GM12874 (cell line): ENCODE results near the gene MRPS9.

Source experiments
- TF ChIP-seq, protein P1 (sequence below): IDR thresholded peaks from 2 replicates; pipeline ENCODE4 v1.5.1; 2011; ENCODE audit warnings: low read depth, mild to moderate bottlenecking, control low read depth, low read length, moderate library complexity; ENCODE audit not compliant: insufficient read depth

MRPS9 gene

DNA sequence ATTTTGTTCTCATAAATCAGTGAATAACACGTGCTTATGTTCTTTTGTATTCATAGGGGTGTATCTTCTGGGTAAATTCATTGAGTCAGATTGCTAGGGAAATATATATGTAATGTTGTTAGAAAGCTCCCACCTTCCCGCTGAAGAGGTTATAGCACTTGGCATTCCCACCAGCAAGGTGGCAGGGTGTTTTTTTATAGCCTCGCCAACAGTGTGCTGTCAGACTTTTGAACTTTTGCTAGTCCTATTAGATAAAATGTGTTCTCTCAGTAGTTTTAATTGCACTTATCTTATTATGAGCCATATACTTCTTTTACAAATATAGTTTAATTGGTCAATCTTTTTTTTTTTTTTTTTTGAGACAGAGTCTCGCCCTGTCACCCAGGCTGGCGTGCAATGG is 31.0 kb downstream of the MRPS9 start:
- TF ChIP-seq, protein P1, sequence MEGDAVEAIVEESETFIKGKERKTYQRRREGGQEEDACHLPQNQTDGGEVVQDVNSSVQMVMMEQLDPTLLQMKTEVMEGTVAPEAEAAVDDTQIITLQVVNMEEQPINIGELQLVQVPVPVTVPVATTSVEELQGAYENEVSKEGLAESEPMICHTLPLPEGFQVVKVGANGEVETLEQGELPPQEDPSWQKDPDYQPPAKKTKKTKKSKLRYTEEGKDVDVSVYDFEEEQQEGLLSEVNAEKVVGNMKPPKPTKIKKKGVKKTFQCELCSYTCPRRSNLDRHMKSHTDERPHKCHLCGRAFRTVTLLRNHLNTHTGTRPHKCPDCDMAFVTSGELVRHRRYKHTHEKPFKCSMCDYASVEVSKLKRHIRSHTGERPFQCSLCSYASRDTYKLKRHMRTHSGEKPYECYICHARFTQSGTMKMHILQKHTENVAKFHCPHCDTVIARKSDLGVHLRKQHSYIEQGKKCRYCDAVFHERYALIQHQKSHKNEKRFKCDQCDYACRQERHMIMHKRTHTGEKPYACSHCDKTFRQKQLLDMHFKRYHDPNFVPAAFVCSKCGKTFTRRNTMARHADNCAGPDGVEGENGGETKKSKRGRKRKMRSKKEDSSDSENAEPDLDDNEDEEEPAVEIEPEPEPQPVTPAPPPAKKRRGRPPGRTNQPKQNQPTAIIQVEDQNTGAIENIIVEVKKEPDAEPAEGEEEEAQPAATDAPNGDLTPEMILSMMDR: no peak

DNA sequence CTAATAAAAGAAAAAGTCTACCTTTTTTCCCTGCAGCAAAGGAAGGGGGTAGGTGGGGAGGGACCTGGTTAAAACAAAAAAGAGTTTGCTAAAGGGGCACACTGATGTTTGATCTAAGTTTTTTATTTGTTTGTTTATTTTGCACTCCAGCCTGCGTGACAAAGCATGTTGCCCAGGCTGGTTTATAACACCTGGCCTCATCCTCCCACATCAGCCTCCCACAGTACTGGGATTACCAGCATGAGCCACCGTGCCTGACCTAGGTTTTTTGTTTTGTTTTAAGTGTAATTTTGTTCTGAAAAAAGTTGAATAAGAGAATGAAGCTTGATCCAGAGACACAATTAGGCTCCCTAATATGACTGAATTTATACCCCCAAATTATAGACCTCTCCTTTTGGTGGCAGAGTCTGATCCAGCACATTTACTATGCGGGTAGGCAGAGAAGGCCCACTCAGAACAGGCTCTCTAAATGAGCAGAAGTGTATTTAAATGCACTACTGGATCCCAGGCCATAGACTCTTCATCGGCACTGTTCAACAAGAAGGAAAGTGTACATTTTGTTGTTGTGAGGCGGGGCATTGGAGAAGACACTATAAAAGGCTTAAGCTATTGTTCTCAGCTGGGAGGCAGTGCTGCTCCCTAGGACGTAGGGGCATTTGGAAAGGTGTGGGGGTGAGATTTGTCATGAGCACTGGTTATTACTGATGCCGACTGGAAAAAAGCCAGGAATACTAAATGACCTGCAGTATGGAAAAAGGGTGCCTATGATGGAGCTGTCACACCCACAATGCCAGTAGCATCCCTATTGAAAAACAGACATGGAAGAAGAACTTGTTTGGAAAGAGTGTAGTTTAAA is 32.4 kb downstream of the MRPS9 start:
- TF ChIP-seq, protein P1: no peak

DNA sequence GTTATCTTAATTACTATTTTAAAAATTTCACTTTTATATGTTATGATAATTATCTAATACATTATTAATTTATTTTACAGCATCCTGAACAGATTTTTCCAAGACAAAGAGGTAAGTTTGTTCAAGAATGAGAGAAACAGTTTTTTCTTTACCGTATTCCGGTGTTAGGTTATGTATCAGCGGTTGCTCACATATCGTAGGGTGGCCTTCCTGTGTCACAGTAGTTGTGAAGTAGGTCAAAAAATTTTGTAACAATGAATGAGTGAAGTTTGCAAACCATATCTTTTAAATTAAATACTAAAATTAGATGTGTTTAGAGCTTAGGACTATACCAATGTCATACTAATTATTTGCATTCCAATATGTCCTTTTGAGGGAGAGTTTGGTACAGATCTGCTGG is 33.5 kb downstream of the MRPS9 start:
- TF ChIP-seq, protein P1: no peak

DNA sequence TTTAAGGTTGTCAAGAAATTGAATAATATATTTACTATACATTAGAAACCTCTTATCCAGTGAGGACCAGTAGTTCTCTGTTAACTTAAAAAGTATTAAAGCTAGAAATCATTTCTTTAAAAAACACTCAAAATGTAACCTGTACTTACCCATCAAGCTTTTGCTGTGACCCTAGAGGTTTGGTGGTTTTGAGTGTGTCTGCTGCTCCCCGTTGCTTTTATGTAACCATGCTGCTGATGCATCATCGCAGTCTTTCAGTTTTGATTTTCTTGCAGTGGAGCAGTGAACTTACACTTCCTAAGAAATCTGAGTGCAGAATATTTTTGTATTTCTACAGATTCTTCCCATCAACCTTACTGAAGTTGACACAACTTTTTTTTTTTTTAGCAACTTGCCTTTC is 34.2 kb downstream of the MRPS9 start:
- TF ChIP-seq, protein P1: no peak

DNA sequence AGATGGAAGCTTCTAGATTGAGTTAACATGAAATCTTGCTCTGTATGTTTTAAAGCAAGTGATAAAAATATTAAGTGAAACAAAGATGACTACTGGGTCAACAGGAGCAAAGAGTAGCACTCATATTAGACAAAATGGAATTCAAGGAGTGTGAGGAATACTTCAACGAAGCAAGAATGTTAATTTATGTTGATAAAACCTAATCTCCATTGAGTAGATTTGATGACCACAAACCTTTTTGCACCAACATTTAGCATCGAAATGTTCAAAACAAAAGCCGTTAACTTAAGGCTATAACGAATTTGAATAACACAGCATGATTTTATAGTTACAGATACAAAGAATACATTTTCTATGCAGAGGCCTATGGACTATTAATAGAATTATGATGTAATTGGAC is 35.7 kb downstream of the MRPS9 start:
- TF ChIP-seq, protein P1: no peak

DNA sequence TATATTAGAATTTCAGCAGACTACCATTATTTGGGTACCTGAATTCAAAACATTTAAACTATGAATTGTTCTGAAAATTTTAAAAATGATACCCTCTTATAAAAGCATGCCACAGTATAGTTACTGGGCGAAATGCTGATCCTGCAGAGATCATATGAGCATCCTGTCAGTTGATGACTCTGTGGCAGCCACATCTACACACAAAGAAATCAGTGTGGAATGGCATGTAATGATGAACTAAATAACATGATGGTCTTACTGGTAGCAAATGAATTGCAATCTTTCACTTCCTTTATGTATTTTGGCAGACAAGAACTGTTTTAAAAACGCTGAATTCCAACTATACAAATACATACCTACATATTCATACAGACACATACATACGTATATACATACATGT is 38.3 kb downstream of the MRPS9 start:
- TF ChIP-seq, protein P1: no peak

DNA sequence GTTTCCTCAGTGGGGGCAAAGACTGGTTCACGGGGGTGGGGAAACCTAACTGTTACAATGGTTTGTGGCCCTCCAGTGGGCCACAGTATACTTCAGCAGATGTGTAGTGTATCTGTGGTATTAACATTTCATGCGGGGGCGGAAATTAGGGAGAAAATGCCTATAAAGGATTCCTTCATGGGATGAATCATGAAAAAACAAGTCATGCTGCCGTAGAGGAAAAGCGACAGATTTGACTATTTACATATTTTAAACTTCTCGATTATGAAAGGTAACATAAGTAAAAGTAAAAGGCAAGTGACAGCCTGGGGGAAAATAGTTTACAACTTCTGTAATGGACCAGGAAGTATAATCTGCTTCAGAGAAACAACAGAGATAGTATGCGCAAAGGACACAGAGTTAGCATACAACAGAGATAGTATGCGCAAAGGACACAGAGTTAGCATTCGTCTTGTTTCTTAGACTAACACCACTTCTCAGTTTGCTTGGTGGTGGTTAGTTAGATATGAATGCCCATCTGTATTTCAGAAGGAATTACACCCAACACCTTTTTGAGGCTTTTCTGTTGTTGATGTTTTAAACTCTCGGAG is 41.1 kb downstream of the MRPS9 start:
- TF ChIP-seq, protein P1: no peak
